WTC11 (cell line): Measurements from ENCODE around the gene MED13. TPM values are rescaled to one million over a fixed set of nuclear protein-coding genes. Genes with fewer than 3 reads are reported as not detected.

ENCODE experiments used
- ATF1 ChIP-seq: sonication (generic); formaldehyde crosslinking; IDR thresholded peaks from 2 replicates; pipeline ENCODE4 v1.8.1; 2023; ENCODE audit warnings: mild to moderate bottlenecking, moderate library complexity, missing genetic modification reagents
- CBFB ChIP-seq: sonication (generic); formaldehyde crosslinking; IDR thresholded peaks from 2 replicates; pipeline ENCODE4 v1.8.1; 2022; ENCODE audit warnings: mild to moderate bottlenecking, low read depth, missing genetic modification reagents
- CDX4 ChIP-seq: fragments of 250-450 bp; sonication (Bioruptor Pico); IDR thresholded peaks from 2 replicates; pipeline ENCODE4 v1.9.0; 2021; ENCODE audit warnings: moderate library complexity, mild to moderate bottlenecking, inconsistent platforms, borderline replicate concordance
- CTCF ChIP-seq: fragments of 200-600 bp; IDR thresholded peaks from 2 replicates; pipeline ENCODE4 v1.8.0; 2022; ENCODE audit warnings: antibody characterized with exemption
- ELF4 ChIP-seq: sonication (generic); formaldehyde crosslinking; IDR thresholded peaks from 2 replicates; pipeline ENCODE4 v1.8.1; 2022; ENCODE audit warnings: low read depth, mild to moderate bottlenecking, moderate library complexity, missing genetic modification reagents
- ETV6 ChIP-seq: sonication (generic); formaldehyde crosslinking; IDR thresholded peaks from 2 replicates; pipeline ENCODE4 v1.8.1; 2022; ENCODE audit warnings: mild to moderate bottlenecking, missing genetic modification reagents
- FOXP1 ChIP-seq: sonication (generic); formaldehyde crosslinking; IDR thresholded peaks from 2 replicates; pipeline ENCODE4 v1.8.0; 2022; ENCODE audit warnings: missing genetic modification reagents, mild to moderate bottlenecking, moderate library complexity, borderline replicate concordance
- FOXP4 ChIP-seq: sonication (generic); formaldehyde crosslinking; IDR thresholded peaks from 2 replicates; pipeline ENCODE4 v1.8.0; 2022; ENCODE audit warnings: mild to moderate bottlenecking, missing genetic modification reagents
- KAT7 ChIP-seq: sonication (generic); formaldehyde crosslinking; IDR thresholded peaks from 2 replicates; pipeline ENCODE4 v1.8.1; 2023; ENCODE audit warnings: missing genetic modification reagents, mild to moderate bottlenecking, borderline replicate concordance
- MAX ChIP-seq: sonication (generic); formaldehyde crosslinking; IDR thresholded peaks from 2 replicates; pipeline ENCODE4 v1.8.0; 2022; ENCODE audit warnings: mild to moderate bottlenecking, missing genetic modification reagents
- MLX ChIP-seq: sonication (generic); formaldehyde crosslinking; IDR thresholded peaks from 2 replicates; pipeline ENCODE4 v1.8.1; 2023; ENCODE audit warnings: mild to moderate bottlenecking, missing genetic modification reagents, moderate library complexity
- NFYB ChIP-seq: sonication (generic); formaldehyde crosslinking; conservative IDR thresholded peaks from 2 replicates; pipeline ENCODE4 v1.8.0; 2022; ENCODE audit warnings: low read depth, missing genetic modification reagents
- NR2C2 ChIP-seq: sonication (generic); formaldehyde crosslinking; IDR thresholded peaks from 2 replicates; pipeline ENCODE4 v1.8.0; 2022; ENCODE audit warnings: mild to moderate bottlenecking, missing genetic modification reagents
- NR3C1 ChIP-seq: sonication (generic); formaldehyde crosslinking; conservative IDR thresholded peaks from 2 replicates; pipeline ENCODE4 v1.8.1; 2023; ENCODE audit warnings: low read depth, mild to moderate bottlenecking, missing genetic modification reagents
- TEAD4 ChIP-seq: sonication (generic); formaldehyde crosslinking; IDR thresholded peaks from 2 replicates; pipeline ENCODE4 v1.8.0; 2022; ENCODE audit warnings: mild to moderate bottlenecking, missing genetic modification reagents
- TP53 ChIP-seq: sonication (generic); formaldehyde crosslinking; IDR thresholded peaks from 2 replicates; pipeline ENCODE4 v1.8.1; 2023; ENCODE audit warnings: mild to moderate bottlenecking, missing genetic modification reagents
- USF2 ChIP-seq: sonication (generic); formaldehyde crosslinking; IDR thresholded peaks from 2 replicates; pipeline ENCODE4 v1.8.1; 2023; ENCODE audit warnings: mild to moderate bottlenecking, missing genetic modification reagents, moderate library complexity
- ZBTB43 ChIP-seq: sonication (generic); formaldehyde crosslinking; IDR thresholded peaks from 2 replicates; pipeline ENCODE4 v1.8.1; 2023; ENCODE audit warnings: mild to moderate bottlenecking, missing genetic modification reagents
- ZNF138 ChIP-seq: sonication (generic); formaldehyde crosslinking; conservative IDR thresholded peaks from 2 replicates; pipeline ENCODE4 v1.8.1; 2022; ENCODE audit warnings: mild to moderate bottlenecking, moderate library complexity, missing genetic modification reagents
- ZNF232 ChIP-seq: sonication (generic); formaldehyde crosslinking; IDR thresholded peaks from 2 replicates; pipeline ENCODE4 v1.8.0; 2022; ENCODE audit warnings: mild to moderate bottlenecking, missing genetic modification reagents
- ZNF263 ChIP-seq: sonication (generic); formaldehyde crosslinking; IDR thresholded peaks from 2 replicates; pipeline ENCODE4 v1.8.1; 2022; ENCODE audit warnings: low read depth, mild to moderate bottlenecking, moderate library complexity, missing genetic modification reagents
- ZNF423 ChIP-seq: fragments of 250-450 bp; sonication (Bioruptor Pico); IDR thresholded peaks from 2 replicates; pipeline ENCODE4 v2.1.2; 2022; ENCODE audit warnings: mild to moderate bottlenecking, moderate library complexity
- ZSCAN18 ChIP-seq: fragments of 250-450 bp; sonication (Bioruptor Pico); IDR thresholded peaks from 2 replicates; pipeline ENCODE4 v2.1.2; 2022; ENCODE audit warnings: mild to moderate bottlenecking, moderate library complexity
- total RNA-seq: library from RNA; stranded (reverse); gene quantifications from 3 replicates; pipeline ENCODE4 v1.2.3, GENCODE V29; 2021
- TF ChIP-seq, protein P1 (sequence below): sonication (generic); formaldehyde crosslinking; conservative IDR thresholded peaks from 2 replicates; pipeline ENCODE4 v1.8.1; 2023; ENCODE audit warnings: mild to moderate bottlenecking, low read depth, missing genetic modification reagents, moderate library complexity
- TF ChIP-seq, protein P2 (sequence below): sonication (generic); formaldehyde crosslinking; IDR thresholded peaks from 2 replicates; pipeline ENCODE4 v1.8.0; 2022; ENCODE audit warnings: mild to moderate bottlenecking, missing genetic modification reagents

MED13 gene
- total RNA-seq, 1 experiment from 2014 or later, result 39.7 TPM

- TF ChIP-seq CTCF (peak; percentile 71), MAX (no peak), TP53 (CRISPR knock-in tag) (no peak), NFYB (CRISPR knock-in tag) (peak; percentile 87), ZNF138 (no peak), ZBTB43 (CRISPR knock-in tag) (no peak), CDX4 (CRISPR knock-in tag) (no peak), KAT7 (CRISPR knock-in tag) (no peak; the same call in 1 of the 2 replicates), NR3C1 (no peak), FOXP1 (peak; percentile 47; the same call in 1 of the 2 replicates), TEAD4 (CRISPR knock-in tag) (no peak), CBFB (CRISPR knock-in tag) (no peak), ZNF263 (no peak), NR2C2 (CRISPR knock-in tag) (no peak), USF2 (peak; percentile 99), ATF1 (CRISPR knock-in tag) (no peak), ZNF423 (CRISPR knock-in tag) (no peak), ZSCAN18 (CRISPR knock-in tag) (no peak), MLX (CRISPR knock-in tag) (no peak), FOXP4 (CRISPR knock-in tag) (0 out of 2 replicates have a peak, but pooled peaks have one; percentile 54), ZNF232 (CRISPR knock-in tag) (0 out of 2 replicates have a peak, but pooled peaks have one; percentile 47), ETV6 (CRISPR knock-in tag) (peak; percentile 74; the same call in 1 of the 2 replicates), ELF4 (CRISPR knock-in tag) (no peak)
- TF ChIP-seq, protein P1, sequence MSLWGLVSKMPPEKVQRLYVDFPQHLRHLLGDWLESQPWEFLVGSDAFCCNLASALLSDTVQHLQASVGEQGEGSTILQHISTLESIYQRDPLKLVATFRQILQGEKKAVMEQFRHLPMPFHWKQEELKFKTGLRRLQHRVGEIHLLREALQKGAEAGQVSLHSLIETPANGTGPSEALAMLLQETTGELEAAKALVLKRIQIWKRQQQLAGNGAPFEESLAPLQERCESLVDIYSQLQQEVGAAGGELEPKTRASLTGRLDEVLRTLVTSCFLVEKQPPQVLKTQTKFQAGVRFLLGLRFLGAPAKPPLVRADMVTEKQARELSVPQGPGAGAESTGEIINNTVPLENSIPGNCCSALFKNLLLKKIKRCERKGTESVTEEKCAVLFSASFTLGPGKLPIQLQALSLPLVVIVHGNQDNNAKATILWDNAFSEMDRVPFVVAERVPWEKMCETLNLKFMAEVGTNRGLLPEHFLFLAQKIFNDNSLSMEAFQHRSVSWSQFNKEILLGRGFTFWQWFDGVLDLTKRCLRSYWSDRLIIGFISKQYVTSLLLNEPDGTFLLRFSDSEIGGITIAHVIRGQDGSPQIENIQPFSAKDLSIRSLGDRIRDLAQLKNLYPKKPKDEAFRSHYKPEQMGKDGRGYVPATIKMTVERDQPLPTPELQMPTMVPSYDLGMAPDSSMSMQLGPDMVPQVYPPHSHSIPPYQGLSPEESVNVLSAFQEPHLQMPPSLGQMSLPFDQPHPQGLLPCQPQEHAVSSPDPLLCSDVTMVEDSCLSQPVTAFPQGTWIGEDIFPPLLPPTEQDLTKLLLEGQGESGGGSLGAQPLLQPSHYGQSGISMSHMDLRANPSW, result no peak
- TF ChIP-seq, protein P2, sequence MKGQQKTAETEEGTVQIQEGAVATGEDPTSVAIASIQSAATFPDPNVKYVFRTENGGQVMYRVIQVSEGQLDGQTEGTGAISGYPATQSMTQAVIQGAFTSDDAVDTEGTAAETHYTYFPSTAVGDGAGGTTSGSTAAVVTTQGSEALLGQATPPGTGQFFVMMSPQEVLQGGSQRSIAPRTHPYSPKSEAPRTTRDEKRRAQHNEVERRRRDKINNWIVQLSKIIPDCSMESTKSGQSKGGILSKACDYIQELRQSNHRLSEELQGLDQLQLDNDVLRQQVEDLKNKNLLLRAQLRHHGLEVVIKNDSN (CRISPR knock-in tag), result peak; percentile 98
These were observed 762 bp upstream of the MED13 start (continued) for GRCh38 chr17:62065611-62066468.
